ENCODE measurements around the gene PLXNA2. TPM values are rescaled to one million over a fixed set of nuclear protein-coding genes. Genes with fewer than 3 reads are reported as not detected.
A peak's percentile ranks its signal among the peaks of the same experiment; 100 is the strongest.

Gene PLXNA2
- total and polyA plus RNA-seq, 2 of the 8 experiments (the other 6 are each of a cell fraction or from before 2014, with no cell fraction given), result 0.33 to 1.5 TPM

DNA sequence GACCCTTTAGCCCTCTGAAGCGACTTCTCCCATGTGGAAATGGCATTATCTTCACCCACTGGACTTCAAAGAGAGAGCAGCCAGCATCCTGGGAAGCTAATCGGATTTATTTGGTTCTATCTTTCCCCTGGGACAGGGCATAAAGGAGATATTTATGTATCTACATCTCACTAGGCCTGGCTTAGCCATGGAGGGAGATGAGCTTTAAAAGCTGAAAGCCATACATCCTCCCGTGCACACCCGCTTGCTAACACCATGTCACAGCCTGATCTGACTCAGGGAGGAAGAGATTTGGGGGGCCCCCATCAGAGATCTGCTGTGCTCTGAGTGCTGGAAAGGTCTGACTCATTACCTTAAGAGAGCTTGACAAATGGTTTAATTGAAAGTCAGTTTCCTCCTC lies 155.9 kb downstream of the PLXNA2 start:
- Histone ChIP-seq H3K27me3 (replicated peaks in 1 of 4; ENCODE audit: control insufficient read depth in 3 of 4, extremely low read depth in 1 of 4, insufficient read depth in 3 of 4, low read length in 3 of 4) (no peaks in the 10 kb centered on the region), H3K18ac (ENCODE audit: extremely low read depth, low read length) (no peak overlapping the region), H2AFZ (ENCODE audit: low read length) (no peak overlapping the region), H3K56ac (replicated peaks; ENCODE audit: insufficient read length, low read depth, low read length) (no peak overlapping the region), H2BK120ac (replicated peaks; ENCODE audit: low read depth, low read length) (no peak overlapping the region), H3K79me2 (ENCODE audit: control insufficient read depth in 1 of 2, insufficient read depth in 2 of 2, low read length in 2 of 2) (no peaks in the 10 kb centered on the region), H2BK15ac (ENCODE audit: low read length) (no peak overlapping the region), H2BK5ac (ENCODE audit: low read depth, low read length) (no peak overlapping the region), H4K20me1 (replicated peaks in 1 of 2; ENCODE audit: control insufficient read depth in 1 of 2, insufficient read depth in 2 of 2, low read length in 2 of 2) (no peaks in the 10 kb centered on the region), H3K23ac (ENCODE audit: insufficient read length) (no peak overlapping the region), H3K79me1 (ENCODE audit: low read depth, low read length) (no peaks in the 10 kb centered on the region), H3K9ac (replicated peaks in 1 of 4; ENCODE audit: extremely low read depth in 1 of 4, low read depth in 3 of 4, low read length in 3 of 4) (no peak overlapping the region), H4K8ac (ENCODE audit: extremely low read depth, insufficient read depth, low read length) (no peak overlapping the region), H4K5ac (ENCODE audit: insufficient read length, low read depth, low read length) (no peak overlapping the region), H2AK5ac (ENCODE audit: low read depth, low read length) (0 out of 2 replicates have a peak overlapping the region, but pooled peaks have one; percentile 53), H3K36me3 (ENCODE audit: control insufficient read depth in 2 of 4, insufficient read depth in 4 of 4, low read length in 3 of 4) (no peaks in the 10 kb centered on the region), H3K4me1 (replicated peaks in 1 of 4; ENCODE audit: control insufficient read depth in 3 of 4, insufficient read depth in 4 of 4, low read length in 3 of 4) (peaks cover 0 to 3% (median under 1%) of the 10 kb centered on the region in 4 experiments; a peak in 3 of 7 replicates), H4K91ac (replicated peaks; ENCODE audit: insufficient read length, low read length) (no peak overlapping the region), H3K4me2 (ENCODE audit: insufficient read depth in 1 of 2, low read depth in 2 of 2, low read length in 2 of 2) (no peak overlapping the region), H3K4me3 (ENCODE audit: extremely low read depth in 1 of 4, insufficient read depth in 2 of 4, low read depth in 3 of 4, low read length in 4 of 4) (no peak overlapping the region), H3K14ac (ENCODE audit: insufficient read length) (no peak overlapping the region), H2BK20ac (ENCODE audit: low read length) (no peak overlapping the region), H3K9me3 (ENCODE audit: insufficient read depth in 2 of 2, low read depth in 1 of 2, low read length in 1 of 2) (no peaks in the 10 kb centered on the region), H3K4ac (replicated peaks; ENCODE audit: insufficient read length, low read depth, low read length) (no peak overlapping the region), H3K27ac (ENCODE audit: low read depth, low read length) (no peak overlapping the region), H2BK12ac (ENCODE audit: low read depth, low read length) (no peak overlapping the region), H3K23me2 (ENCODE audit: low read depth, low read length) (0 out of 2 replicates have a peak, but pooled peaks cover 1% of the 10 kb centered on the region)
- no peak for FAIRE-seq
- ChIA-PET CTCF (ENCODE audit: partially characterized antibody) (interaction anchor here (0.6 to 11.0 kb wide), 11 partner anchors 9 to 164 kb away, joined by 3 to 257 read pairs (median 4); no protein-coding TSS in a partner anchor), POLR2A (ENCODE audit: partially characterized antibody) (no interaction called here)
- DNase-seq (ENCODE audit: low read depth in 1 of 2, low spot score in 2 of 2), result no peak
- WGBS, 2 experiments (ENCODE audit: extremely low coverage in 1 of 2, insufficient coverage in 1 of 2, insufficient read length in 1 of 2, insufficient replicate concordance in 2 of 2, low coverage in 1 of 2, low lambda C conversion rate in 2 of 2, missing lambda C conversion rate in 1 of 2), result 97% methylated on average over 4 of the region's 4 CpGs; no CpG with 5 or more reads in 1 of the 2 experiments
- TF ChIP-seq BCL11A (IDR thresholded peaks at IDR 0.05; ENCODE audit: low read depth in 2 of 2, low read length in 2 of 2) (no peak), ZNF274 (IDR thresholded peaks at IDR 0.05; ENCODE audit: borderline replicate concordance, extremely low read depth, low read length) (no peak), CTBP2 (IDR thresholded peaks at IDR 0.05; ENCODE audit: borderline replicate concordance, insufficient read depth, insufficient read length, low read length) (no peak), HDAC6 (IDR thresholded peaks at IDR 0.05; ENCODE audit: low read depth, low read length) (no peak), NRF1 (IDR thresholded peaks at IDR 0.05; ENCODE audit: low read depth, low read length) (no peak), SP2 (IDR thresholded peaks at IDR 0.05; ENCODE audit: low read length) (no peak), CHD2 (IDR thresholded peaks at IDR 0.05; ENCODE audit: low read length) (no peak), EGR1 (IDR thresholded peaks at IDR 0.05; ENCODE audit: borderline replicate concordance, low read depth, low read length) (no peak), CHD1 (IDR thresholded peaks at IDR 0.05; ENCODE audit: low read depth, low read length) (no peak), EP300 (IDR thresholded peaks at IDR 0.05; ENCODE audit: borderline replicate concordance in 1 of 2, low read depth in 2 of 2, low read length in 2 of 2) (no peak)
- TF ChIP-seq, protein P1, sequence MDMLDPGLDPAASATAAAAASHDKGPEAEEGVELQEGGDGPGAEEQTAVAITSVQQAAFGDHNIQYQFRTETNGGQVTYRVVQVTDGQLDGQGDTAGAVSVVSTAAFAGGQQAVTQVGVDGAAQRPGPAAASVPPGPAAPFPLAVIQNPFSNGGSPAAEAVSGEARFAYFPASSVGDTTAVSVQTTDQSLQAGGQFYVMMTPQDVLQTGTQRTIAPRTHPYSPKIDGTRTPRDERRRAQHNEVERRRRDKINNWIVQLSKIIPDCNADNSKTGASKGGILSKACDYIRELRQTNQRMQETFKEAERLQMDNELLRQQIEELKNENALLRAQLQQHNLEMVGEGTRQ (IDR thresholded peaks at IDR 0.05; ENCODE audit: low read length), result no peak
- TF ChIP-seq, protein P2, sequence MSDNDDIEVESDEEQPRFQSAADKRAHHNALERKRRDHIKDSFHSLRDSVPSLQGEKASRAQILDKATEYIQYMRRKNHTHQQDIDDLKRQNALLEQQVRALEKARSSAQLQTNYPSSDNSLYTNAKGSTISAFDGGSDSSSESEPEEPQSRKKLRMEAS (IDR thresholded peaks at IDR 0.05), result no peak
